Measurements from ENCODE around the gene PIGT.

DNA sequence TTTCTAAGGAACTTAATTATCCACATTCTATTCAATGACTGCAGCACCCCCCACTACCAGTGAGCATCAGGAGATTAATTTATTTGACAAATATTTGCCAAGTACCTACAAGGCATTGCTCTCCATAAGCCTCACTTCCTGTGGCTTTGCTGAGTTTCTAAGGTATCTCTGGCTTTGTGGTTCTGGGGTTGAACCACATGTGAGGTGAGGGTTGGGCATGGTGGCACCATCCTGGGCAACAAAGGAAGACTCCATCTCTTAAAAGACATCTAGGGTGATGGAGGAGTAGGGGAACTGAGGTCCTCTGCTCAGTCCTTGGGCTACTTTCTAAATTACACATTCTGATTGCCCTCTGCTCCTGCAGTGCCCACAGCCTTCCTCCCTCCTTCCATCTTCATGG lies 28.1 kb downstream of the PIGT start:
- TF ChIP-seq, protein P1, sequence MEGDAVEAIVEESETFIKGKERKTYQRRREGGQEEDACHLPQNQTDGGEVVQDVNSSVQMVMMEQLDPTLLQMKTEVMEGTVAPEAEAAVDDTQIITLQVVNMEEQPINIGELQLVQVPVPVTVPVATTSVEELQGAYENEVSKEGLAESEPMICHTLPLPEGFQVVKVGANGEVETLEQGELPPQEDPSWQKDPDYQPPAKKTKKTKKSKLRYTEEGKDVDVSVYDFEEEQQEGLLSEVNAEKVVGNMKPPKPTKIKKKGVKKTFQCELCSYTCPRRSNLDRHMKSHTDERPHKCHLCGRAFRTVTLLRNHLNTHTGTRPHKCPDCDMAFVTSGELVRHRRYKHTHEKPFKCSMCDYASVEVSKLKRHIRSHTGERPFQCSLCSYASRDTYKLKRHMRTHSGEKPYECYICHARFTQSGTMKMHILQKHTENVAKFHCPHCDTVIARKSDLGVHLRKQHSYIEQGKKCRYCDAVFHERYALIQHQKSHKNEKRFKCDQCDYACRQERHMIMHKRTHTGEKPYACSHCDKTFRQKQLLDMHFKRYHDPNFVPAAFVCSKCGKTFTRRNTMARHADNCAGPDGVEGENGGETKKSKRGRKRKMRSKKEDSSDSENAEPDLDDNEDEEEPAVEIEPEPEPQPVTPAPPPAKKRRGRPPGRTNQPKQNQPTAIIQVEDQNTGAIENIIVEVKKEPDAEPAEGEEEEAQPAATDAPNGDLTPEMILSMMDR (IDR thresholded peaks at IDR 0.05; ENCODE audit: borderline replicate concordance, extremely low read depth, low read length, poor library complexity, severe bottlenecking): no peak
- TF ChIP-seq EZH2 (IDR thresholded peaks at IDR 0.05; ENCODE audit: borderline replicate concordance, low read depth, low read length, severe bottlenecking): no peak

Measured in DND-41 (cell line).